SU-DHL-6 (cell line): ENCODE results near the gene RETREG1.

Experiments used
- H2AFZ ChIP-seq: fragments of 200-600 bp; sonication (generic); 2 replicates; pipeline ENCODE4 v1.6.1; 2014; ENCODE audit warnings: low read depth, mild to moderate bottlenecking, moderate library complexity, mixed read lengths, antibody characterized with exemption, low read length; ENCODE audit not compliant: severe bottlenecking
- H3F3A ChIP-seq: fragments of 200-600 bp; shearing (Covaris generic); 2 replicates; pipeline ENCODE4 v1.6.0; 2016; ENCODE audit warnings: antibody characterized with exemption, mild to moderate bottlenecking; ENCODE audit not compliant: insufficient read depth
- H3K27ac ChIP-seq: fragments of 200-600 bp; sonication (generic); 2 replicates; pipeline ENCODE4 v1.5.1; 2016; ENCODE audit warnings: low read depth, mild to moderate bottlenecking, low read length, moderate library complexity, mixed read lengths
- H3K27me3 ChIP-seq: fragments of 200-600 bp; sonication (generic), shearing (Covaris generic); 2 replicates; pipeline ENCODE4 v1.6.0; 2014; ENCODE audit warnings: mild to moderate bottlenecking, low read length
- H3K36me3 ChIP-seq: fragments of 200-600 bp; sonication (generic); 2 replicates; pipeline ENCODE4 v1.6.1; 2014; ENCODE audit warnings: mild to moderate bottlenecking, low read length, mixed read lengths
- H3K4me2 ChIP-seq: fragments of 300-600, 200-600 bp; shearing (Covaris generic), sonication (generic); 2 replicates; pipeline ENCODE4 v1.6.0; 2014; ENCODE audit warnings: low read length, low read depth, mild to moderate bottlenecking; ENCODE audit not compliant: poor library complexity, severe bottlenecking
- H3K4me3 ChIP-seq: fragments of 200-600 bp; sonication (generic); 2 replicates; pipeline ENCODE4 v1.5.1; 2014; ENCODE audit warnings: antibody characterized with exemption, low read length, mild to moderate bottlenecking, mixed read lengths; ENCODE audit not compliant: insufficient read depth, poor library complexity, severe bottlenecking
- H3K79me2 ChIP-seq: fragments of 200-600 bp; sonication (generic); 2 replicates; pipeline ENCODE4 v1.6.1; 2014; ENCODE audit warnings: mild to moderate bottlenecking, low read length, moderate library complexity; ENCODE audit not compliant: insufficient read depth
- H3K9ac ChIP-seq: fragments of 200-600 bp; sonication (generic); 2 replicates; pipeline ENCODE4 v1.7.0; 2014; ENCODE audit warnings: mild to moderate bottlenecking, low read length
- H3K9me2 ChIP-seq: fragments of 200-600 bp; sonication (generic); replicated peaks from 2 replicates; pipeline ENCODE4 v1.6.1; 2014; ENCODE audit warnings: low read length; ENCODE audit not compliant: insufficient read depth
- H3K9me3 ChIP-seq: fragments of 200-600 bp; sonication (generic); 2 replicates; pipeline ENCODE4 v1.6.1; 2014; ENCODE audit warnings: low read length, mixed read lengths; ENCODE audit not compliant: insufficient read depth
- H4K20me1 ChIP-seq: fragments of 200-600 bp; sonication (generic); 2 replicates; pipeline ENCODE4 v1.6.1; 2014; ENCODE audit warnings: low read depth, mild to moderate bottlenecking, antibody characterized with exemption, low read length, moderate library complexity, mixed read lengths
- CTCF ChIP-seq: fragments of 200-600 bp; sonication (generic); IDR thresholded peaks from one replicate; pipeline ENCODE4 v1.5.1; 2017; ENCODE audit warnings: antibody characterized with exemption, mild to moderate bottlenecking, low read length, moderate library complexity; ENCODE audit not compliant: insufficient read depth, poor library complexity, severe bottlenecking
- EZH2phosphoT487 ChIP-seq: fragments of 200-600 bp; sonication (generic), shearing (Covaris generic); conservative IDR thresholded peaks from 2 replicates; pipeline ENCODE4 v1.6.1; 2018; ENCODE audit warnings: mild to moderate bottlenecking, antibody characterized with exemption, low read length, moderate library complexity, mixed read lengths

The RETREG1 gene

GRCh38 chr5:16536818-16537217, 80.0 kb downstream of the RETREG1 start:
- Histone ChIP-seq H3K27me3 (no peaks in the 10 kb centered on the region), H3K9me2 (no peaks in the 10 kb centered on the region), H3K36me3 (no peaks in the 10 kb centered on the region), H3K79me2 (no peaks in the 10 kb centered on the region), H3K4me3 (no peak overlapping the region), H3K9me3 (no peaks in the 10 kb centered on the region), H2AFZ (no peak overlapping the region), H3F3A (no peaks in the 10 kb centered on the region), H3K9ac (no peak overlapping the region), H4K20me1 (no peaks in the 10 kb centered on the region), H3K4me2 (no peak overlapping the region), H3K27ac (no peak overlapping the region)
- TF ChIP-seq EZH2phosphoT487 (no peak), CTCF (no peak)

GRCh38 chr5:16536246-16536645, 80.6 kb downstream of the RETREG1 start:
- H3K4me3 ChIP-seq = no peak overlapping the region
- H3K9ac ChIP-seq = no peak overlapping the region

GRCh38 chr5:16534280-16534679, 82.5 kb downstream of the RETREG1 start:
- H2AFZ ChIP-seq = no peak overlapping the region
- H3F3A ChIP-seq = no peaks in the 10 kb centered on the region
- H3K79me2 ChIP-seq = no peaks in the 10 kb centered on the region
- H3K9me2 ChIP-seq = no peaks in the 10 kb centered on the region
- H3K9me3 ChIP-seq = no peaks in the 10 kb centered on the region
- no peak overlapping the region for H3K9ac ChIP-seq
- H3K4me2 ChIP-seq = no peak overlapping the region
- no peak overlapping the region for H3K4me3 ChIP-seq
- no peak for TF ChIP-seq EZH2phosphoT487
- no peak for TF ChIP-seq CTCF
- no peak overlapping the region for H3K27ac ChIP-seq
- no peaks in the 10 kb centered on the region for H4K20me1 ChIP-seq
- no peaks in the 10 kb centered on the region for H3K36me3 ChIP-seq
- H3K27me3 ChIP-seq = no peaks in the 10 kb centered on the region; the same call in 1 of the 2 replicates

More at GRCh38 chr5:16536246-16536645, 80.6 kb downstream of the RETREG1 start:
- H3F3A ChIP-seq = no peaks in the 10 kb centered on the region
- H3K27ac ChIP-seq = no peak overlapping the region
- no peaks in the 10 kb centered on the region for H3K36me3 ChIP-seq
- TF ChIP-seq EZH2phosphoT487 = no peak
- TF ChIP-seq CTCF = no peak
- no peaks in the 10 kb centered on the region for H4K20me1 ChIP-seq
- H3K9me3 ChIP-seq = no peaks in the 10 kb centered on the region
- H3K27me3 ChIP-seq = no peaks in the 10 kb centered on the region
- H3K4me2 ChIP-seq = no peak overlapping the region
- no peaks in the 10 kb centered on the region for H3K79me2 ChIP-seq
- H3K9me2 ChIP-seq = no peaks in the 10 kb centered on the region
- no peak overlapping the region for H2AFZ ChIP-seq
